PFSK-1 (cell line): ENCODE measurements around the gene RAD17.

Experiments
- FOXP2 ChIP-seq: optimal IDR thresholded peaks from 2 replicates; pipeline ENCODE3; 2011; ENCODE audit warnings: borderline replicate concordance, control low read depth, inconsistent platforms; ENCODE audit not compliant: insufficient read depth; ENCODE audit errors: extremely low read length, extremely low read depth
- POLR2AphosphoS5 ChIP-seq: IDR thresholded peaks from 2 replicates; pipeline ENCODE4 v1.6.1; 2012; ENCODE audit warnings: low read depth, mild to moderate bottlenecking, control low read depth, low read length, moderate library complexity
- SIN3A ChIP-seq: IDR thresholded peaks from 2 replicates; pipeline ENCODE4 v1.6.1; 2012; ENCODE audit warnings: mild to moderate bottlenecking, low read length, moderate library complexity, borderline replicate concordance; ENCODE audit not compliant: insufficient read depth
- TAF1 ChIP-seq: IDR thresholded peaks from 2 replicates; pipeline ENCODE4 v1.6.1; 2012; ENCODE audit warnings: low read length, control low read depth, borderline replicate concordance; ENCODE audit not compliant: insufficient read depth
- TF ChIP-seq, protein P1 (sequence below), 2 experiments: IDR thresholded peaks; 2 replicates each; pipeline versions ENCODE4 v1.6.1 to v1.8.0; 2011 to 2012; ENCODE audit warnings: low read depth in 2 of 2, low read length in 2 of 2, control low read depth in 1 of 2, inconsistent platforms in 1 of 2, mild to moderate bottlenecking in 1 of 2, moderate library complexity in 1 of 2; ENCODE audit not compliant: insufficient read depth in 1 of 2

GRCh38 chr5:69449511-69449910, 79.9 kb downstream of the RAD17 start:
- TF ChIP-seq POLR2AphosphoS5: no peak
- TF ChIP-seq TAF1: no peak
- TF ChIP-seq, protein P1, sequence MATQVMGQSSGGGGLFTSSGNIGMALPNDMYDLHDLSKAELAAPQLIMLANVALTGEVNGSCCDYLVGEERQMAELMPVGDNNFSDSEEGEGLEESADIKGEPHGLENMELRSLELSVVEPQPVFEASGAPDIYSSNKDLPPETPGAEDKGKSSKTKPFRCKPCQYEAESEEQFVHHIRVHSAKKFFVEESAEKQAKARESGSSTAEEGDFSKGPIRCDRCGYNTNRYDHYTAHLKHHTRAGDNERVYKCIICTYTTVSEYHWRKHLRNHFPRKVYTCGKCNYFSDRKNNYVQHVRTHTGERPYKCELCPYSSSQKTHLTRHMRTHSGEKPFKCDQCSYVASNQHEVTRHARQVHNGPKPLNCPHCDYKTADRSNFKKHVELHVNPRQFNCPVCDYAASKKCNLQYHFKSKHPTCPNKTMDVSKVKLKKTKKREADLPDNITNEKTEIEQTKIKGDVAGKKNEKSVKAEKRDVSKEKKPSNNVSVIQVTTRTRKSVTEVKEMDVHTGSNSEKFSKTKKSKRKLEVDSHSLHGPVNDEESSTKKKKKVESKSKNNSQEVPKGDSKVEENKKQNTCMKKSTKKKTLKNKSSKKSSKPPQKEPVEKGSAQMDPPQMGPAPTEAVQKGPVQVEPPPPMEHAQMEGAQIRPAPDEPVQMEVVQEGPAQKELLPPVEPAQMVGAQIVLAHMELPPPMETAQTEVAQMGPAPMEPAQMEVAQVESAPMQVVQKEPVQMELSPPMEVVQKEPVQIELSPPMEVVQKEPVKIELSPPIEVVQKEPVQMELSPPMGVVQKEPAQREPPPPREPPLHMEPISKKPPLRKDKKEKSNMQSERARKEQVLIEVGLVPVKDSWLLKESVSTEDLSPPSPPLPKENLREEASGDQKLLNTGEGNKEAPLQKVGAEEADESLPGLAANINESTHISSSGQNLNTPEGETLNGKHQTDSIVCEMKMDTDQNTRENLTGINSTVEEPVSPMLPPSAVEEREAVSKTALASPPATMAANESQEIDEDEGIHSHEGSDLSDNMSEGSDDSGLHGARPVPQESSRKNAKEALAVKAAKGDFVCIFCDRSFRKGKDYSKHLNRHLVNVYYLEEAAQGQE (IDR thresholded peaks at IDR 0.05; ENCODE audit: insufficient read depth in 1 of 2, low read depth in 2 of 2, low read length in 2 of 2): no peak
- TF ChIP-seq SIN3A: no peak
- TF ChIP-seq FOXP2: no peak
